NCI-H748 treated with DMSO at 0.1 percent for 48 hours (cell line): Measurements from ENCODE around the gene AEBP2.
"Not testable (repeated sequence)": the region's sequence is repeated elsewhere in the genome, so short reads cannot be mapped to it uniquely, and the experiment has no call there.

Source experiments
- DNase-seq: peaks from one replicate; lab custom pipeline; 2025; lab: John Stamatoyannopoulos, UW

Gene AEBP2

DNA sequence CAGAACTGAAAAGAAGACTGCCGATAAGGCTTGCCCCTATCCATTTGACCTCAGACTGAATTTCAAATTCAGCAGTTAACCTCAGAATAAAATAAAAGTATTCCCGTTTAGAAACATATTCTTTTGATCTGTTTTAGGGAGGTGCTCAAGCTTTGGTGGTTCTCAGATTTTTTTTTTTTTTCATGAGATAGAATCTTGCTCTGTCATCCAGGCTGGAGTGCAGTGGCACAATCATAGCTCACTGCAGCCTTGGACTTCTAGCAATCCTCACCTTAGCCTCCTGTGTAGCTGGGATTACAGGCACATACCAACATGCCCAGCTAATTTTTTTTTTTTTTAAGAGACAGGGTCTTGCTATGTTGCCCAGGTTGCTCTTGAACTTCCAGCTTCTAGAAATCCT, 15.5 kb downstream of the AEBP2 start:
- DNase-seq, result no peak

DNA sequence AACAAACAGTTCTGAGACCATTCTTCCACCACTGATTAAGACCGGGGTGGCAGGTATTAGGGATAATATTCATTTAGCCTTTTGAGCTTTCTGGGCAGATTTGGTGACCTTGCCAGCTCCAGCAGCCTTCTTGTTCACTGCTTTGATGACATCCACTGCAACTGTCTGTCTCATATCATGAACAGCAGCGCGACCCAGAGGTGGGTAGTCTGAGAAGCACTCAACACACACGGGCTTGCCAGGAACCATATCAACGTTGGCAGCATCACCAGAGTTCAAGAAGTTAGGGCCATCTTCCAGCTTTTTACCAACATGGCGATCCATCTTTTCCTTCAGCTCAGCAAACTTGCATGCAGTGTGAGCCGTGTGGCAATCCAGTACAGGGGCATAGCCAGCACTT, 16.9 kb downstream of the AEBP2 start:
- no peak for DNase-seq

DNA sequence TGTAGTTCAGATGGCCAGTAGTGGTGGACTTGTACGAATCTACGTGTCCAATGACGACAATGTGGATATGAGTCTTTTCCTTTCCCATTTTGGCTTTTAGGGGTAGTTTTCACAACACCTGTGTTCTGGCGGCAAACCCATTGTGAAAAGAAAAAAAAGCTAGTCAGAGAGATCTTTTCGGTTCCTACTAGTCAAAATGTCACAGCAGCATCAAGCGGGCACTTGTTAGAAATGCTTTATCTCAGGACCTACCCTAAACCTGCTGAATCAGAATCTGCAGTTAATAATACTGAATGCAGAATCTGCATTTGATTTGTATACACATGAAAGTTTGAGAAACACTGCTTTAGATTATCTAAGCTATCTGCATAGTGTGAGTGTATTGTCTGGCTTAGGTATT, 18.3 kb downstream of the AEBP2 start:
- no peak for DNase-seq

- no peak for DNase-seq
Observed at GRCh38 chr12:19458733-19459132, 19.4 kb downstream of the AEBP2 start.

DNA sequence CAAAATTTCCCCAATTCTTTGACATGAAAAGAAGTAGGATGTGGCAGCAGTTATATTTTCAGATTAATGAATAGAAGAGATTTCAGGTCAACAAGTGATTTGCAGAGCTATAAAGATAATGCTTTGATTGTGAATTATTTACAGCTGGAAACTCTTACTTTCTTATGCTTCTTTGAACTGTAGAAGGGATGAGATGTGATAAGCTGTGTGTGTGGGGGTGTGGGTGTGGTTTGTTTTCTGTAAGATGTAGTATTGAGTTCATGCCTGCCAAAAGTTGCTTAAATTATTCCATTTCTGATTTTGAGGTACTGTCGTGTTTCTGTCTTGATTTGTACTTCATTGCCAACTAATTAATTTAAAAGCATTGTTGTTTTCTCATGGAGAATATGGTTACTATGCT, 22.7 kb downstream of the AEBP2 start:
- DNase-seq, result no peak

GRCh38 chr12:19462406-19462805, 23.1 kb downstream of the AEBP2 start:
- no peak for DNase-seq

DNA sequence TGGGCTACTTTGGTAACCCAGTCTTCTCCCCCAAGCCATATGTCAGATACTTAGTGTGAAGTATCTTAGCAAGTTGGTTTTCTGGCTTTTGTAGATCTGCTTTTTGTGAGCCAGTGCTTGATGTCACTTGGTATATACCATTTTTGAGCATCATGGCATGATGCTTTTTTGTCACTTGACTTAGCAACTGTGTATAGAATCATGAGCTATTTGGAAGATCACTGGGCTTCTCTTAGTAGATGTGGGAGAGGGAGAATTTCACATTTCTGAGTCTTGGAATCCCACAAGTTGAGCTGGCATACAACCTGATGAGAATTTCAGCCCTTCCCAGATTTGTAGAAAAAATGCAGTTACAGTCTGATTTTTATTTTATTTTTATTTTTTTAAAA, 24.9 kb downstream of the AEBP2 start:
- no peak for DNase-seq

DNA sequence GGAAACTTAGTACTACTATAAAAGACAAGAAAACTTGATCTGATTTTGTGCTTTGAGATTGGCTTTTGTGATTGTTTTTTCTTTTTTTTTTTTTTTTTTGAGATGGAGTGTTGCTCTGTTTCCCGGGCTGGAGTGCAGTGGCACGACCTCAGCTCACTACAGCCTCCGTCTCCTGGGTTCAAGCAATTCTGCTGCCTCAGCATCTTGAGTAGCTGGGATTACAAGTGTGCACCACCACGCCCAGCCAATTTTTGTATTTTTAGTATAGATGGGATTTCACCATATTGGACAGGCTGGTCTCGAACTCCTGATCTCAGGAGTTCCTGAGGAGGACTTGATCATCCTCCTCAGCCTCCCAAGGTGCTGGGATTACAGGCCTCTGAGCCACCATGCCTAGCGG, 26.4 kb downstream of the AEBP2 start:
- no peak for DNase-seq

DNA sequence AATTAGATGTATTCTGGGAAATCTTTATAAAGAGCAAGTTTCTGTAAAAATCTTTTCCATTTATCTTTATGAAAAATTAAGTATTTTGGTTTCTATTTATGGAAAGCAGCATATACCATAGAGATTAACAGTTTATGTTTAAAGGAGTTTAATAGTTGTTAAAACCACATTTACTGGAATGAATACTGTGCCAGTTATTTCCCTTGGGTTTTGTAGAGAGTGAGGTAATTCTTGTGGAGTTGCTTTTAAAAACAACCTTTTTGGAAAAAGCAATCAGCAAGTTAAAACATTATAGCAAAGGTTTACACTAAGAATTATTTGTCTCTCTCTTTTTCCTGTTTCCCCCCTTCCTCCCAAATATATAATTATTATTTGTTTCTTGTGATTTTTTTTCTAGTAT, 34.9 kb downstream of the AEBP2 start:
- DNase-seq, result no peak

DNA sequence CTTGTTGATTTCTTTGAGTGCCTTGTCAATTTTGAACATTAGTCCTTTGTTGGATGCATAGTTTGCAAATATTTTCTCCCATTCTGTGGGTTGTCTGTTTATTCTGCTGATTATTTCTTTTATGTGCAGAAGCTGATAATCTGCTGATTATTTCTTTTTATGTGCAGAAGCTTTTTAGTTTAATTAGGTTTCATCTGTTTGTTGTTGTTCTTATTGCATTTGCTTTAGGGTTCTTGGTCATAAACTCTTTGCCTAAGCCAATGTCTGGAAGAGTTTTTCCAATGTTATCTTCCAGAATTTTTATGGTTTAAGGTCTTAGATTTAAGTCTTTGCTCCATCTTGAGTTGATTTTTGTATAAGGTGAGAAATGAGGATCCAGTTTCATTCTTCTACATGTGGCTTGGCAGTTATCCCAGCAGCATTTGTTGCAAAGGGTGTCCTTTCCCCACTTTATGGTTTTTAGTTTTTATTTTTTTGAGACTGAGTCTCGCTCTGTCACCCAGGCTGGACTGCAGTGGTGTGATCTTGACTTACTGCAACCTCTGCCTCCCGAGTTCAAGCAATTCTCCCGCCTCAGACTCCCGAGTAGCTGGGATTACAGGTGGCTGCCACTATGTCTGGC, 36.7 kb downstream of the AEBP2 start:
- DNase-seq, result not testable (repeated sequence)

GRCh38 chr12:19477071-19477470, 37.8 kb downstream of the AEBP2 start:
- no peak for DNase-seq

GRCh38 chr12:19480459-19480858, 41.2 kb downstream of the AEBP2 start:
- DNase-seq, result no peak

DNA sequence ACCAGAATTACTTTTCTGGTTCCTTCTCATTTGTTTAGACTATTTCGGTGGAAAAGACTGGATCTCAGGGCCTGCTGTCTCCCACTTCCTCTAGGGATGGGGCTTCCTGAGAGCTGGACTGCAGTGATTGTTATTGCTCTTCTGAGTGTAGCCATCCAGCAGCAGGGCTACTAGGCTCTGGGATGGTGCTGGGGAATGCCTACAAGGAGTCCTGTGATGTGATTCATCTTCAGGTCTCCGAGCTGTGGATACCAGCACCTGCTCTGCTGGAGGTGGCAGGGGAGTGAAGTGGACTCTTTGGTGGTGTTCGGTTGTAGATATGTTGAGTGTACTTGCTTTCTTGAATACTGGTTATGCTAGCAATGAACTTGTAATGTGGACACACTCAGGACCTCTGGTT, 42.7 kb downstream of the AEBP2 start:
- DNase-seq, result no peak

DNA sequence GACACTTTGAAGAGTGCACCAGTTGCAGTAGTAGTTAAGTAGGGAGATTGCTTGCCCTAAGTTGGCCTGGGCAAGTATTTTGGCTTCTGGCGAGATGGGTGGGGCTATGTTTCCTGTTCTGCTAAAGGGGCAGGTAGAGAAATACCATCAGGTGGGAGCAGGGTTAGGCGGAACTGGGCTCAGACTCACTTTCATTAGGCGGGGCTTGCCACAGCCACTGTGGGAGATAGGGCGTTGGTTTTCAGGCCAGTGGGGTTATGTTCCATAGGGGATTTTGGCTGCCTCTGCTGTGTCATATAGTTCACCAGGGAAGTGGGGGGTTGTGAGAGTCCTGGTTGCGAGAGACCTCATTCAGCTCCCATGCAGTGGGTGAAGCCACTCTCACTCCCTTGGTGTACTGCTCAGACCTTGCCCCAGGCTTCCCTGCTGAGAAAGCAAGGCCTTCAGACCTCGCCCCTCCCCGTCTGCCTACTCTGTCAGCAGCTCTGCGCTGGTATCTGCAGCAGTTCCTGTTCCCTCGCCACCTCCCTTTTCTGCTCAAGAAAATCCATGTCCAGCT, 43.3 kb downstream of the AEBP2 start:
- no peak for DNase-seq

GRCh38 chr12:19483727-19484126, 44.4 kb downstream of the AEBP2 start:
- no peak for DNase-seq

- no peak for DNase-seq
Observed at GRCh38 chr12:19484738-19485137, 45.4 kb downstream of the AEBP2 start.

DNA sequence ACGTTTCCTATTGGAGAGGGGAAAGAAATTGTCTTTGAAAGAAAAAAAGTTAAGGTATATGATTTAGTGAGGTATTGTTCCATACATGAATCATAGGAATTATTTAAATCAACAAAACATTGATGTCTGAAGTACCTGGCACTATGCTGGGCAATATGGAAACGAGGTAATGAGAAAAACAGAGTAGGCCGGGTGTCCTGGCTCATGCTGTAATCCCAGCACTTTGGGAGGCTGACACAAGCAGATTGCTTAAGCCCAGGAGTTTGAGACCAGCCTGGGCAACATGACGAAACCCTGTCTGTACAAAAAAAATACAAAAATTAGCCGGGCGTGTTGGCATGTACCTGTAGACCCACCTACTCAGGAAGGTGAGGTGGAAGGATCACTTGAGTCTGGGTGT, 45.9 kb downstream of the AEBP2 start:
- DNase-seq, result no peak

GRCh38 chr12:19489168-19489567, 49.9 kb downstream of the AEBP2 start:
- no peak for DNase-seq

- no peak for DNase-seq
Observed at GRCh38 chr12:19490908-19491307, 51.6 kb downstream of the AEBP2 start.

DNA sequence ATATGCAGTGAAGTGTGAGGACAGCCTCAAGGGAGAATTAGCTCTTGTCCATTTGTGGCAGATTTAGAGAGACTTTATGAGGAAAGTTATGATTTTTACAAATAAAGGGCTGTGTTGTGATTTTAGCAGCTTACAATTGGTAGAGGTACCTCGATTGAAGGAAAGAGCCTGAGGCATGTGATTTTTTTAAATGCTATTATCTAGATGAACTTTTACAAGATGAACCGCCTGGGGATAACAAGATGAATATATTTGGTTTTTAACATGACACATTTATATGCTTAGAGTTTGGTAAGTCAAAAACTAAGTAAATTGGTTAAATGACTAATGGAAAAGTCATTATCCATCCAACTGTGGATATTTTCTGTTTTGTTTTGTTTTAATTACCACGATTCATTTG, 52.6 kb downstream of the AEBP2 start:
- no peak for DNase-seq

DNA sequence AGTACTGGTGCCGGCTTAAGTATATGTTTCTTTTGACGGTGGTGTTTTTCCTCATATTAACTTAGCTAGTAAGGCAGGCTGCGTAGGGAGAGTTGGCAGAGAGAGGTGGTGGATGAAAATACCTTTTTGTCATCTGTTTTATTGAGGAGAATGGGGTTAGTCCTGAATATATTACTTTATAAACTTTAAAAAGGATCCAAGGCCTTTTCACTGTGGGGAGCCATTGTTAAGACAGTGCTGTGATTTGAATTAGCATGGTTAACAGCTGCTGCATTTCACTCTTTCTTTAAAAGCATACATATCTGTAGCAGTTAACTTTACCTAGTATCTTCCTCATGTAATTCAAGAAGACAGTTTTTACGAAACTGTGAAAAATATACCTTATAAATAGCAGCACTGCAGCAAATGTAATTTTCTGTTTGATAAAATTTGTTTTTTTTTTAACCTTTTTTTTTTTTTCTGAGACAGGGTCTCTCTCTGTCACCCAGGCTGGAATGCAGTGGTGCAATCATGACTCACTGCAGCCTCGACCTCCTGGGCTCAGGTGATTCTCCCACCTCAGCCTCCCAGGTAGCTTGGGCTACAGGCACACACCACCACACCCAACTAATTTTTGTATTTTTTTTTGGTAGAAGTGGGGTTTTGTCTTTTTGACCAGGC, 57.1 kb downstream of the AEBP2 start:
- no peak for DNase-seq

DNA sequence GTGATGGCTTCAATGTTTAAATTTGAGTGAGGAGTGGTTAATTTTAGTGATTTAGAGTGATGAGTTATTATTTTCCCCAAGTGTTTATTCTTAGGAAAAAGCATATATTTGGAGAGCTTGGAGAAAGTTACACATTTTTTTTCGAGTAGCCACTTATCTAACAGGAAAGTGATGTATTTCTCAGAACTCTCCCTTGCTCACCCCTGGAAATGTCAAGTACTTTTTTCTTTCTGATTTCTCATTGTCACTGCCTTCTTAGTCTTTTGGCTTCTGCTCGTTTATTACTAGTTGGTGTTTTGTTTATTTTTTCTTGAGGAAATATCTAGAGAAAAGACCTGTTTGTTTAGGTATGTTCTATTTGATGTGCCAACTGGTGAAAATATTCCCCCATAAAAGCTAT, 58.8 kb downstream of the AEBP2 start:
- DNase-seq, result no peak

DNA sequence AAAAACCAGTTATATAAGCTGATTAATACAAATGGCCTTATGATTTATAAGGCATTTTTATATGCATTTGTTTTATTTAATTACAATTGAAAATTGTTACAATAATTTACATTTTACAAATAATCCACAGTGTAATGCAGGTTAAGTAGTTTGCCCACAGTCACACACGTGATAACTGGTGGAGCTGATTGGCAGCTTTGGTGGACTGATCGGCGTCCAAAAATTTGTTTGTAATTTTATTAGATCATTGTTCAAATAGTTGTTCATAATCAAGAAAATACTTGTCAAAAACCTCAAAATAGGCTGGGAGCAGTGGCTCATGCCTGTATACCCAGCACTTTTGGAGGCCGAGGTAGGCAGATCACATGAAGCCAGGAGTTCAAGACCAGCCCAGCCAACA, 59.7 kb downstream of the AEBP2 start:
- no peak for DNase-seq

DNA sequence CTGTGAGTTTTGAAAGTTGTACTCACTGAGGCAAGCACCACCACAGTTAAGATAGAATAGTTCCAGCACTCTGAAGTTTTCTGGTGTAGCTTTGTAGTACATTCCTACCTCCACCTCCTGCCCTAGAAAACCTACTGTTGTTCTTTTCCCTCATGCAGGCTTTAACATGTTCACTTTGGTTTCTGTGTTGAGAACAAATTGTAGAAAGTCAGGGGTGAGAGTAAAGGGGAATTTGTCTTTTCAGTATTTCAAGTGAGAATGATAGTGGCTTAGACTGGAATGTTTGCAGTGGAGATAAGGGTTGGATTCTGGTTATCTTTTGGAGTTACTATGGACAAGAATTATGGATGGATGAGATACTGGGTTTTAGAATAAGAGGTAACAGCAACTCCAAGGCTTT, 67.2 kb downstream of the AEBP2 start:
- no peak for DNase-seq
